Body of pancreas (tissue), 4 donors: ENCODE measurements around the gene AFP. TPM values are rescaled to one million over a fixed set of nuclear protein-coding genes. Genes with fewer than 3 reads are reported as not detected.
A peak's percentile ranks its signal among the peaks of the same experiment; 100 is the strongest.

Experiments
- ATAC-seq: fragments of 150-250 bp; one replicate; pipeline ENCODE4 v1.9.1; 2016
- DNase-seq, 4 donors: peaks; one replicate each; pipeline ENCODE4 v3.0.0-alpha.2; 2019
- H3K27ac ChIP-seq, 4 donors: fragments of 200-600 bp; sonication (generic); 1 replicate in 3 of 4; 2 replicates in 1 of 4; pipeline versions ENCODE4 v1.5.1 to v1.6.1; 2016 to 2019; ENCODE audit warnings: mild to moderate bottlenecking in 1 of 4, mixed read lengths in 1 of 4, moderate library complexity in 1 of 4
- H3K27me3 ChIP-seq, 2 donors: fragments of 200-600 bp; sonication (generic); one replicate each; pipeline ENCODE4 v1.6.0; 2016; ENCODE audit warnings: mild to moderate bottlenecking in 1 of 2
- H3K36me3 ChIP-seq, 2 donors: fragments of 200-600 bp; sonication (generic); replicated peaks in 1 of 2; 2 replicates each; pipeline ENCODE4 v1.5.1; 2016; ENCODE audit warnings: low read depth in 2 of 2; ENCODE audit not compliant: insufficient read depth in 1 of 2
- H3K4me1 ChIP-seq: fragments of 200-600 bp; sonication (generic); one replicate; pipeline ENCODE4 v1.6.0; 2016
- H3K4me3 ChIP-seq, 2 donors: fragments of 200-600 bp; sonication (generic); 1 replicate in 1 of 2; 2 replicates in 1 of 2; pipeline ENCODE4 v1.5.1; 2016 to 2019
- H3K9me3 ChIP-seq, 3 donors: fragments of 200-600 bp; sonication (generic); 1 replicate in 2 of 3; 2 replicates in 1 of 3; pipeline ENCODE4 v1.5.1; 2016
- CTCF ChIP-seq, 7 experiments: fragments of 450-650 bp in 4 of 7; fragments of 200-600 bp in 3 of 7; sonication (generic) in 3 of 7; IDR thresholded peaks; one replicate each; pipeline ENCODE4 v1.5.1; 2016 to 2019; ENCODE audit warnings: antibody characterized with exemption in 7 of 7
- POLR2A ChIP-seq, 3 donors: fragments of 450-650 bp; IDR thresholded peaks; one replicate each; pipeline ENCODE4 v1.6.1; 2016; ENCODE audit warnings: antibody characterized with exemption in 3 of 3, mild to moderate bottlenecking in 2 of 3
- WGBS, 2 donors: methylation state at CpG; one replicate each; pipeline ENCODE4 v1.1.5; 2017; 5-methylcytosine and 5-hydroxymethylcytosine counted together
- intact Hi-C: fragments of 100-400 bp; cut with DNase I; formaldehyde crosslinking; loops from one replicate; pipeline ENCODE4 v1.15.1; 2023
- total RNA-seq, 2 donors: library from RNA; depleted of rRNA; stranded (reverse); fragments of >200 nt; gene quantifications; one replicate each; pipeline ENCODE4 v1.1.0, GENCODE V29; 2016

AFP gene
- total RNA-seq, 2 donors from 2014 or later, result not detected

GRCh38 chr4:73411731-73412414 is 24.1 kb upstream of the AFP start:
- WGBS, 2 donors, result 50 to 51% methylated on average over 8 of the region's 8 CpGs
- H3K4me1 ChIP-seq, result peaks cover 32% of the 10 kb centered on the region
- TF ChIP-seq POLR2A (IDR thresholded peaks at IDR 0.05), result no peak
- no peak for TF ChIP-seq CTCF (IDR thresholded peaks at IDR 0.05)
- H3K4me3 ChIP-seq, result no peak overlapping the region
- DNase-seq (peak in 2 of 4 donors; percentile 8 to 28), ATAC-seq (no peak)
- H3K36me3 ChIP-seq, result peaks cover 0 to 5% of the 10 kb centered on the region in 2 donors
- intact Hi-C loops, result no loop called here
- H3K27ac ChIP-seq, result no peak overlapping the region
- no peaks in the 10 kb centered on the region for H3K9me3 ChIP-seq
- H3K27me3 ChIP-seq, result no peaks in the 10 kb centered on the region

- Histone ChIP-seq H3K36me3 (peaks cover 5% of the 10 kb centered on the region in 2 donors), H3K4me1 (peaks cover 26% of the 10 kb centered on the region), H3K27ac (no peak overlapping the region), H3K27me3 (no peaks in the 10 kb centered on the region), H3K4me3 (no peak overlapping the region), H3K9me3 (no peaks in the 10 kb centered on the region)
- no peak for ATAC-seq
- DNase-seq, result no peak
- 71 to 78% methylated on average over 4 of the region's 4 CpGs for WGBS, 2 donors
- TF ChIP-seq POLR2A (IDR thresholded peaks at IDR 0.05) (no peak), CTCF (IDR thresholded peaks at IDR 0.05) (no peak)
- intact Hi-C loops, result no loop called here
These were observed 22.7 kb upstream of the AFP start for GRCh38 chr4:73413294-73413755.

GRCh38 chr4:73414936-73415271 is 21.1 kb upstream of the AFP start:
- peaks cover 5% of the 10 kb centered on the region in 2 donors for H3K36me3 ChIP-seq
- no peak for TF ChIP-seq CTCF (IDR thresholded peaks at IDR 0.05)
- no peak for TF ChIP-seq POLR2A (IDR thresholded peaks at IDR 0.05)
- intact Hi-C loops, result no loop called here
- H3K27ac ChIP-seq, result no peak overlapping the region
- no peaks in the 10 kb centered on the region for H3K9me3 ChIP-seq
- H3K4me3 ChIP-seq, result no peak overlapping the region
- no peaks in the 10 kb centered on the region for H3K27me3 ChIP-seq
- 78 to 91% methylated on average over 2 of the region's 2 CpGs for WGBS, 2 donors
- peaks cover 22% of the 10 kb centered on the region for H3K4me1 ChIP-seq
- DNase-seq (no peak), ATAC-seq (no peak)

- Histone ChIP-seq H3K9me3 (no peaks in the 10 kb centered on the region), H3K36me3 (peaks cover 5% of the 10 kb centered on the region in 2 donors), H3K4me3 (no peak overlapping the region), H3K27ac (no peak overlapping the region), H3K27me3 (no peaks in the 10 kb centered on the region), H3K4me1 (peaks cover 21% of the 10 kb centered on the region)
- no peak for ATAC-seq
- 85 to 100% methylated on average over 2 of the region's 2 CpGs for WGBS, 2 donors
- no peak for DNase-seq
- intact Hi-C loops, result no loop called here
- TF ChIP-seq CTCF (IDR thresholded peaks at IDR 0.05) (no peak), POLR2A (IDR thresholded peaks at IDR 0.05) (no peak)
These were observed 20.2 kb upstream of the AFP start for GRCh38 chr4:73415807-73416238.
